Epithelial cell of alveolus of lung (primary cell): ENCODE measurements around the gene NBPF15. TPM values are rescaled to one million over a fixed set of nuclear protein-coding genes. Genes with fewer than 3 reads are reported as not detected.

Experiments used
- total RNA-seq: library from RNA; depleted of rRNA; stranded (reverse); fragments of >200 nt; gene quantifications from 2 replicates; pipeline ENCODE4 v1.2.1, GENCODE V29; 2015

NBPF15 gene, protein sequence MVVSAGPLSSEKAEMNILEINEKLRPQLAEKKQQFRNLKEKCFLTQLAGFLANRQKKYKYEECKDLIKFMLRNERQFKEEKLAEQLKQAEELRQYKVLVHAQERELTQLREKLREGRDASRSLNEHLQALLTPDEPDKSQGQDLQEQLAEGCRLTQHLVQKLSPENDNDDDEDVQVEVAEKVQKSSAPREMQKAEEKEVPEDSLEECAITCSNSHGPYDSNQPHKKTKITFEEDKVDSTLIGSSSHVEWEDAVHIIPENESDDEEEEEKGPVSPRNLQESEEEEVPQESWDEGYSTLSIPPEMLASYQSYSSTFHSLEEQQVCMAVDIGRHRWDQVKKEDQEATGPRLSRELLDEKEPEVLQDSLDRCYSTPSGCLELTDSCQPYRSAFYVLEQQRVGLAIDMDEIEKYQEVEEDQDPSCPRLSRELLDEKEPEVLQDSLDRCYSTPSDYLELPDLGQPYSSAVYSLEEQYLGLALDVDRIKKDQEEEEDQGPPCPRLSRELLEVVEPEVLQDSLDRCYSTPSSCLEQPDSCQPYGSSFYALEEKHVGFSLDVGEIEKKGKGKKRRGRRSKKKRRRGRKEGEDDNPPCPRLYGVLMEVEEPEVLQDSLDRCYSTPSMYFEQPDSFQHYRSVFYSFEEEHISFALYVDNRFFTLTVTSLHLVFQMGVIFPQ
- total RNA-seq = 17.2 and 25.6 TPM in 2 replicates

DNA sequence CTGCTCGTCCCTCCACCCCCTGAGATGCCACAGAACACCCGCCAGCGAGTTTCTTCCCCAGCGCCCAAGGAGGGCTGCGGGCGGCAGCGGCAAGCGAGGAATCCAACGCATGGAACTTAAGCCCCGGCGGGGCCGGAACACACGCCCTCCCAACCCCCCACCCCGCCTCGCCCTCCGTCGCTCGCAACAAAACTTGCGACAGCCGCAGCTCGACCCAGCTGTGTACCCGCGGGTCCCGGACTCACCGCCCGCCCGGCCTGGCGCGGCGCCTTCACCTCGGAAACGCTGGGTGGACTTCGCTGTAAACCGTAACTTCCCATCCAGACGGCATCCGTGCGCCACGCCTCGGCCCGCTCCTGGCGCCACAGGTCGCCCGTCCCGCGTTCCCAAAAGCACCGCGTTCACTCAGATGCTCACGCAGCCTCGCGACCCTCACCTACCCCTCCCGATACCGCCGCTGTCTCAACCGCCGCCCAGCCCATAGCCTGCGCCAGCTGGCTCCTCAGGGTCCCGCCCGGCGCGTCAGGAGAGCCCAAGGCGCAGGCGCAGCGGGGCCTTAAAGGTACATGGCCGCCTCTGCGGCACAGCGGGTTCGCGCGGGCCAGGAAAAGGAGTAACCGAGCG is at the start of gene NBPF15:
Gene NBPF15, minus strand, starts transcription at position 534 of the 624 bp plus-strand sequence. CDS start 21,666 bp downstream, outside the sequence.

Other genes starting within 250 kb of the NBPF15 start
- not detected in 2 replicates for gene PPIAL4E, start 88.0 kb downstream of the NBPF15 start, total RNA-seq
- not detected in 2 replicates for gene PPIAL4F, start 131.2 kb upstream of the NBPF15 start, total RNA-seq